HEK293 (cell line): ENCODE results near the gene IL4I1.

Experiments
- CTCF ChIP-seq: fragments of 450-650 bp; formaldehyde crosslinking; IDR thresholded peaks from 2 replicates; pipeline ENCODE4 v1.5.1; 2016; ENCODE audit warnings: missing biosample characterization, missing genetic modification characterization
- HIC1 ChIP-seq: fragments of 450-650 bp; formaldehyde crosslinking; IDR thresholded peaks from 2 replicates; pipeline ENCODE4 v1.5.1; 2016; ENCODE audit warnings: missing biosample characterization, missing genetic modification characterization
- KLF1 ChIP-seq: fragments of 450-650 bp; formaldehyde crosslinking; IDR thresholded peaks from 2 replicates; pipeline ENCODE4 v1.5.1; 2016; ENCODE audit warnings: missing biosample characterization, missing genetic modification characterization
- KLF16 ChIP-seq: fragments of 450-650 bp; formaldehyde crosslinking; IDR thresholded peaks from 2 replicates; pipeline ENCODE4 v1.5.1; 2017; ENCODE audit warnings: missing biosample characterization, missing genetic modification characterization
- PATZ1 ChIP-seq: fragments of 450-650 bp; formaldehyde crosslinking; IDR thresholded peaks from 2 replicates; pipeline ENCODE4 v1.5.1; 2016; ENCODE audit warnings: missing biosample characterization, missing genetic modification characterization
- SETDB1 ChIP-seq: IDR thresholded peaks from one replicate; pipeline ENCODE4 v1.6.1; 2017; ENCODE audit warnings: mild to moderate bottlenecking, low read length, moderate library complexity, mixed read lengths; ENCODE audit not compliant: insufficient read length
- ZBTB21 ChIP-seq: fragments of 450-650 bp; formaldehyde crosslinking; IDR thresholded peaks from 2 replicates; pipeline ENCODE4 v1.5.1; 2017; ENCODE audit warnings: missing biosample characterization, missing genetic modification characterization
- ZBTB44 ChIP-seq: fragments of 450-650 bp; IDR thresholded peaks from 2 replicates; pipeline ENCODE4 v1.5.1; 2018; ENCODE audit warnings: missing biosample characterization, mild to moderate bottlenecking, missing genetic modification characterization
- ZBTB48 ChIP-seq: fragments of 450-650 bp; formaldehyde crosslinking; IDR thresholded peaks from 2 replicates; pipeline ENCODE4 v1.5.1; 2016; ENCODE audit warnings: missing biosample characterization, missing genetic modification characterization
- ZBTB6 ChIP-seq: fragments of 450-650 bp; formaldehyde crosslinking; IDR thresholded peaks from 2 replicates; pipeline ENCODE4 v1.5.1; 2017; ENCODE audit warnings: missing biosample characterization, missing genetic modification characterization
- ZFHX2 ChIP-seq: fragments of 450-650 bp; formaldehyde crosslinking; conservative IDR thresholded peaks from 2 replicates; pipeline ENCODE4 v1.5.1; 2016; ENCODE audit warnings: missing biosample characterization, missing genetic modification characterization
- ZNF10 ChIP-seq: fragments of 450-650 bp; formaldehyde crosslinking; IDR thresholded peaks from 2 replicates; pipeline ENCODE4 v1.5.1; 2017; ENCODE audit warnings: missing biosample characterization, missing genetic modification characterization
- ZNF140 ChIP-seq: fragments of 450-650 bp; formaldehyde crosslinking; IDR thresholded peaks from 2 replicates; pipeline ENCODE4 v1.5.1; 2016; ENCODE audit warnings: missing biosample characterization, missing genetic modification characterization
- ZNF155 ChIP-seq: fragments of 450-650 bp; formaldehyde crosslinking; IDR thresholded peaks from 2 replicates; pipeline ENCODE4 v1.5.1; 2016; ENCODE audit warnings: missing biosample characterization, missing genetic modification characterization
- ZNF175 ChIP-seq: fragments of 450-650 bp; formaldehyde crosslinking; IDR thresholded peaks from 2 replicates; pipeline ENCODE4 v1.5.1; 2016; ENCODE audit warnings: missing biosample characterization, missing genetic modification characterization
- ZNF266 ChIP-seq: fragments of 450-650 bp; formaldehyde crosslinking; IDR thresholded peaks from 2 replicates; pipeline ENCODE4 v1.5.1; 2016; ENCODE audit warnings: missing biosample characterization, missing genetic modification characterization, low read depth
- ZNF324 ChIP-seq: fragments of 450-650 bp; formaldehyde crosslinking; IDR thresholded peaks from 2 replicates; pipeline ENCODE4 v1.5.1; 2016; ENCODE audit warnings: missing biosample characterization, missing genetic modification characterization
- ZNF394 ChIP-seq: fragments of 450-650 bp; formaldehyde crosslinking; IDR thresholded peaks from 2 replicates; pipeline ENCODE4 v1.5.1; 2016; ENCODE audit warnings: missing biosample characterization, missing genetic modification characterization, mild to moderate bottlenecking, moderate library complexity, borderline replicate concordance
- ZNF610 ChIP-seq: fragments of 450-650 bp; formaldehyde crosslinking; IDR thresholded peaks from 2 replicates; pipeline ENCODE4 v1.5.1; 2016; ENCODE audit warnings: missing biosample characterization, missing genetic modification characterization, borderline replicate concordance
- ZNF624 ChIP-seq: fragments of 450-650 bp; formaldehyde crosslinking; IDR thresholded peaks from 2 replicates; pipeline ENCODE4 v1.5.1; 2017; ENCODE audit warnings: missing biosample characterization, missing genetic modification characterization
- ZNF658 ChIP-seq: fragments of 450-650 bp; formaldehyde crosslinking; IDR thresholded peaks from 2 replicates; pipeline ENCODE4; 2016; ENCODE audit warnings: missing biosample characterization, missing genetic modification characterization
- ZNF660 ChIP-seq: fragments of 450-650 bp; IDR thresholded peaks from 2 replicates; pipeline ENCODE4 v1.5.1; 2018; ENCODE audit warnings: missing biosample characterization, mild to moderate bottlenecking, missing genetic modification characterization
- ZNF670 ChIP-seq: fragments of 450-650 bp; formaldehyde crosslinking; IDR thresholded peaks from 2 replicates; pipeline ENCODE4 v1.5.1; 2016; ENCODE audit warnings: missing biosample characterization, missing genetic modification characterization, low read depth
- ZNF692 ChIP-seq: fragments of 450-650 bp; formaldehyde crosslinking; IDR thresholded peaks from 2 replicates; pipeline ENCODE4 v1.5.1; 2016; ENCODE audit warnings: missing biosample characterization, missing genetic modification characterization
- ZNF76 ChIP-seq: fragments of 450-650 bp; formaldehyde crosslinking; IDR thresholded peaks from 2 replicates; pipeline ENCODE4; 2016; ENCODE audit warnings: low read depth, missing biosample characterization, missing genetic modification characterization, borderline replicate concordance
- ZNF830 ChIP-seq: fragments of 450-650 bp; IDR thresholded peaks from 2 replicates; pipeline ENCODE4 v1.5.0; 2018; ENCODE audit warnings: missing biosample characterization, missing genetic modification characterization, low read depth, mild to moderate bottlenecking, moderate library complexity
- ZSCAN4 ChIP-seq: fragments of 450-650 bp; formaldehyde crosslinking; IDR thresholded peaks from 2 replicates; pipeline ENCODE4 v1.5.1; 2017; ENCODE audit warnings: missing biosample characterization, missing genetic modification characterization

IL4I1 gene

GRCh38 chr19:49850487-49851342 is 46.0 kb downstream of the IL4I1 start, which contains the start of gene PTOV1 (continued):
- TF ChIP-seq ZNF324 (peak; percentile 91), ZBTB21 (tag by site-specific recombination) (peak; percentile 65; the same call in 1 of the 2 replicates), ZNF266 (no peak), PATZ1 (peak; percentile 99), KLF16 (tag by site-specific recombination) (peak; percentile 97), ZNF624 (tag by site-specific recombination) (no peak), ZNF175 (tag by site-specific recombination) (no peak), ZNF610 (tag by site-specific recombination) (peak; percentile 60; the same call in 1 of the 2 replicates), ZBTB48 (tag by site-specific recombination) (peak; percentile 96), ZNF155 (tag by site-specific recombination) (no peak), HIC1 (peak; percentile 90), ZNF76 (tag by site-specific recombination) (peak; percentile 91), SETDB1 (no peak), CTCF (no peak), ZBTB6 (tag by site-specific recombination) (0 out of 2 replicates have a peak, but pooled peaks have one; percentile 45), KLF1 (tag by site-specific recombination) (0 out of 2 replicates have a peak, but pooled peaks have one; percentile 70), ZNF830 (no peak), ZNF658 (tag by site-specific recombination) (no peak), ZNF394 (peak; percentile 40; the same call in 1 of the 2 replicates), ZNF10 (tag by site-specific recombination) (peak; percentile 68), ZBTB44 (peak; percentile 11; the same call in 1 of the 2 replicates), ZNF660 (tag by site-specific recombination) (peak; percentile 85; the same call in 1 of the 2 replicates), ZNF670 (tag by site-specific recombination) (no peak), ZNF692 (tag by site-specific recombination) (peak; percentile 93), ZNF140 (tag by site-specific recombination) (no peak), ZFHX2 (peak; percentile 90), ZSCAN4 (tag by site-specific recombination) (no peak)
